Activated T-cell treated with anti-CD3 and anti-CD28 coated beads, Interleukin-2, amount 50 U/mL, for 1 hour (primary cell): ENCODE data around the gene ABCG8.
"Not testable (repeated sequence)": the region's sequence is repeated elsewhere in the genome, so short reads cannot be mapped to it uniquely, and the experiment has no call there.

ENCODE experiments used
- DNase-seq: peaks from one replicate; pipeline ENCODE4 v3.0.0-alpha.2; 2020

ABCG8 gene

DNA sequence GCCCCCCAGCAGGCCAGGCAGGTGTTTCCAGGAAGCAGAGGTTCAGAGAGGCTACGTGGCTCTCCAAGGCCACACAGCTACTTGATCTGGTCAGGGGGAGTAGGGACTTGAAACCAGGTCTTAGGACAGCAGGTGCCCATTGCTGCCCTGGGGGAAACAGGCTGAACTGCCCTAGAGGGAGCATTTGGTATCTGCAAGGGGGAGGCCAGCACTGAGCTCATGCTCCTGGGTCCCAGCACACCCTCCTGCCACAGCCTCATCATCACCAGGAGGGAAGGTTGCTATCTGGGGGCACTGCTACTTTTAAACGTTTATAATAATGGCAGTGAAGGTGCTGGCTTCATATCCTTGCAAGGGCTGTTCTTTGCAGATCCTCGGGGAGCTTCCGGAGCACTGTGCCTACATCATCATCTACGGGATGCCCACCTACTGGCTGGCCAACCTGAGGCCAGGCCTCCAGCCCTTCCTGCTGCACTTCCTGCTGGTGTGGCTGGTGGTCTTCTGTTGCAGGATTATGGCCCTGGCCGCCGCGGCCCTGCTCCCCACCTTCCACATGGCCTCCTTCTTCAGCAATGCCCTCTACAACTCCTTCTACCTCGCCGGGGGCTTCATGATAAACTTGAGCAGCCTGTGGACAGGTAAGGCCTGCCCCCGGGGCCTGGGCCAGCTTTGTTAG lies 36.1 kb downstream of the ABCG8 start:
- DNase-seq = no peak

DNA sequence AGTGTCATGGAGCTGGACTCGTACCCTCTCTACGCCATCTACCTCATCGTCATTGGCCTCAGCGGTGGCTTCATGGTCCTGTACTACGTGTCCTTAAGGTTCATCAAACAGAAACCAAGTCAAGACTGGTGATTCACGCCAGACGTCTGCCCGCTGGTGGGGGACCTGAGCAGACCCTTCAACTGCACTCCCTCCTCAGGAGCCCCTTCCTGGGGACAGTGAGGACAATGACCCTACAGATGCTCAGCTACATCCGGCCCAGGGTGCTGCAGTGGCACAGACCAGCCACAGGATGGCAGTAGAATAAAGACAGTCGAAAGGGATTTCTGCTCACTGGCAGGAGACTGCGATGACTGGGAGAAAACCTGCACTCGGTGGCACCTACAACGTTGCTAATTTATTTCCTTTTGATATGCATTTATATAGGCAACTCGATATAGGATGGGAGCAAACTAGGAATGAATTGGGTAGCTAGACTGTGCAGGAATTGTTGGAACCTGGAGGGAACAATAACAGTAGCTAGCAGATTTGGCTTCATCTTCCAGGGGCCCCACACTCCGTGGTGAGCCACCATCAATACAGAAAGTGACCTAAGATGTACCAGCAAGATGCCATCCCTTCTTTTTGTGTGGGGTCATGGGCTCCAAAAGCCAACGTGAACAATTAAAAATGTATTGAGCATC lies 39.2 kb downstream of the ABCG8 start:
- DNase-seq = peak; percentile 61

DNA sequence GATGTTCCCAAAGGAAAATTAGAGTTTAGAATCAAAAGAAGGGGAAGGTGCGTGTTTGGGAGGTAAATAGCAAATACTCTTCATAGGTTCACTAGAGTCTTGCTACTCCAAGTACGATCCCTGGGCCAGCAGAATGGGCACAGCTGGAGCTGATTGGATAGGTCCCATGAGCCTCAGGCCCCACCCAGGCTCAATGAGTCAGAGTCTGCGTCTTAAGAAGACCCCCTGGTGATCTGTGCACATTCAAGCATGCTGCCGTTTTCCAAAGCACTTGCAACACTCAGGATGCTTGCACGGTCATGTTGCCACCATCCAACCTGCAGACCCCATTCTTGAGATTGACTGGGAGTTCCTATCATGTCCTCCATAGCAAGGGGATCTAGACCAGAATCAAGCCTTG lies 40.5 kb downstream of the ABCG8 start:
- no peak for DNase-seq

DNA sequence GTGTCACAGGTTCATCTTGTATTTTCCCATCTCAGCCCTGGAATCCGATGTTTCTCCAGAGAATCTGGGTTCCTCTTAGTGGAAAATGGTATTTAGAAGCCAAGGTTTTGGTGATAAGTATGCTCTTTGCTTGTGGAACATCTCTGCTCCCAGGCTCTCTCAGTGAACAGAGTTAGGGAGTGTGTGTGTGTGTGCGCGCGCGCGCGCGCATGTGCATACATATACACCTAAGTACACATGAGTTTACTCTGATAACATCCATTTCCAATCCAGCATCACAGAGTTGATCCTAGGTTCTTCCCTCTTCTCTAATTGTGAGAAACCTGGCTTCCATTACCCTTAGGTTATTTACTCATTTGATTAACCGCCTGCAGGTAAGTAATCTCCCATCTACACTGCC lies 41.7 kb downstream of the ABCG8 start:
- DNase-seq = no peak

DNA sequence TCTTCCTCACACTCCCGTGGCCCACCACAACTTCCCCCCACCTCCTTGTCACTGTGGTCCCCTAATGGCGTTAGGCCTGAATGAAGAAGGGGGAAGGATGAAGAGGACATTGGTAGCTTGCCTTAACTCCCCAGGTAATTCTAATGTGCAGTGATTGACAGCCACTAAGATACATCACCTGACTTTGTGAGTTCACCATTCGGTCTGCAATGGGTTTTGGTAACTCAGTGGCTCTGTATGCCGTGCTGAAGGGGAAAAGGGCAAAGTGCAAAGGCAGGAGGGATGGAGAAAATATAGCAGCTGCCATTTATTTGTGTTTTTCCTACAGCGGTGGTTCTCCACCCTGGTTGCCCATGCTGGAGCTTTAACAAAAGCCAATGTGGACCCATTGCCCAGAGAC lies 42.2 kb downstream of the ABCG8 start:
- DNase-seq = no peak

DNA sequence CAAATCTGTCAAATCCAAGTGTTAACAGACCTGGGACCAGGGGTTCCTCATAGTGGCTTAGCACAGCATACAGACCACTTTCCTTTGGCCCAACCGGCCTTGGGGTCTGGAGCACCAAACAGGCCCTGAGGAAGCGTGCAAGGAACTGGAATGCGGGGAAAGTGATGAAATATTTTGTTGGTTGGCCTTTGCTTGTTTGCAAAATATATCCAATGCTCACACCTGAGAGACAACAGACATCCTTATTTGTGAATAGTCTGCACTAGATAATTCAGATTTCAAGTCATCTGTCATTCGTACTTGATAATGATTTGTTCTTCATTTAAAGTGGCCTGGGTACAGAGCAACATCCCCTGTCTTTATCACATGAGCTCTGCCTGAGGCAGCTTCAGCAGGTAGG lies 43.5 kb downstream of the ABCG8 start:
- no peak for DNase-seq

DNA sequence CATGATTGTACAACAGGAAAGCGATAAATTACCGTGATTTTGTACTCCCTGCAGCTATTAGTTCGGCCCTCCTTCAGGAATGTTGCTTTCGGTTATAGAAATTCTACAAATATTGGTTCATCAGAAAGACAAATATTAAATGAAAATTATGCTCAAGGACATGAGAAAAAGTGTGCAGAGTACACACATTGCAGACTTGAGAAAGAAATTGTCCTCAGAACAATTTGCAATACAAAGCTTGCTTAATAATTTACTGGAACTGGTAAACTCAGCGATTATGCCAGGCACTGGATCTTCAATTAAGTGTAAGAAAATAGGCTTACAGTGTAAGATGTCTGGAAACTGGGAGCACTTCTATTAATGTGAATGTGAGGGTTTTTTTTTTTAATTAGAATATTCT lies 45.9 kb downstream of the ABCG8 start:
- no peak for DNase-seq

DNA sequence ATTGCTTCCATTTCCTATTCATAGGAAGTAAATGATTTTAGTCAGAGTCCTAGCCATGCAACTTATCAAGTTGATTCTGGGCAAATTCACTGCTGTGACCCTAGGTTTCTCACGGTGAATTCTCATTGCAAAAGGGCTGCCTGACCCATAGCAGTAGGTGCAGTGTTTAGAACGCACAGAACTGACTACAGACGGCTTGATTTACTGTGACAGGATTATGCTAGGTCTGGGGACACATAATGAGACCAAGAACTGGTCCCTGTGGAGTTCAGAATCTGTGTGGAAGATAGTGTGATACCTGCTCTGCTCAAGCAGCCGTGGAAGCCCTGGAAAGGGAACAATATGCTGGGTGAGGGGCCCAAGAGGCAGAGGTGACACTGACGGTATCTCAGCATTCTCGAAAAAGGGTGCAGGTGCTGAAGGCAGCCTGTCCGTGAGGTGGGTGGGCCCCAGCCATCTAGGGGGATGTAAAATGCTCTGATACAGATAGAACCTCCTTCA lies 46.4 kb downstream of the ABCG8 start:
- DNase-seq = no peak

DNA sequence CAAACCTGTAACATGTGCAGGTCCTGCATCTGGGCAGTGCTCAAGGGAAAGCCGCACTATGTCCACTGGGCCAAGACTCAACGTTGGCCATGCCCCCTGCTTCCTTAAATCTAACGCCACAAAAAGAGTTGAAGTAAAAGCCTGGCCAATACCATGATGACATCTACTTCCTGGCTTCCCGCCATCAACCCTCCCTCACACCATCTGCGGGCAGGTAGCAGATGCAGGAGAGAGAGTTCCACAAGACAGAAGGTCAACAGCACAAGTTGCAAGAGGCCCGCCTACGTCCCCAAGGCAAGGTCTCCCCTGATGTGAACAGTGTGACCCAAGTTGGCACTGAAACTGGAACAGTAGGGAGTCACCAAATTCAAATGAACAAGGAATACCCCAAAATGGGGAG lies 48.4 kb downstream of the ABCG8 start:
- no peak for DNase-seq

DNA sequence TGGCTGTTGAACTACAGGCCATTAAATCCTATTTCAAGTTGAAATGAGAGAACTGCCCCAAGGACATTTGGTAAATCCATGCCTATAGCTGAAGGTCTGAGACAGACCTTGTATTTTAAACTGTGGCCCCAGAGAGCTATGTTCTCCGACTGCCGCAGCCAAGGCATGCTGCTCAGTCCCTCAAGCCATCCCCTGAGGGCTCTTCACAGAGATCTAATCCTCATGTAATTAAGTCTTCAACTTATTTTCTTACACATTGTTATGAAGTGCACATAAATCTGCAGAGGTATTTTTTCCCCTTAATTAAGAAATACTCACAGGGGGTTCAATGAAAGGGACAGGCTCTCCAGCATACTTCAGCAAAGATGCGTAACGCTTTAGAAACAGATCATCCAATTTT lies 50.6 kb downstream of the ABCG8 start:
- no peak for DNase-seq

DNA sequence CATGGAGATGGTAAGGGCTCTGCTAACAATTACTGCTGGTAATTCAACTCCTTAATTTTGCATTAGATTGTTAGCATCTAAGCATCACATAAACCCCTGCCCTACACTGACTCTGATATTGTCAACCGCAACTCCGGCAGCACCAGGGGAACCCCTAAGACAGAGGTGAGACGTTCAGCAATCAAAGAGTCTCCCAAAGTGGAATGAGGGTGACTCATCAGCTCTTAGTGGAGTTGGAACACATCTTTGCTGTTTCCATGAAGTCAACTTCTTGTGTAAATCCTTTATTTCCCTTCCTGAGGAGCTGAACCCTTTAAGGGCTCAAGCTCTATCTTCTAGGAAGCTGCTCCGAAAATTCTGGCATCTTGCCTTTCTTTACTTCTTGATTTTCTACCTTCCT lies 52.1 kb downstream of the ABCG8 start:
- no peak for DNase-seq

DNA sequence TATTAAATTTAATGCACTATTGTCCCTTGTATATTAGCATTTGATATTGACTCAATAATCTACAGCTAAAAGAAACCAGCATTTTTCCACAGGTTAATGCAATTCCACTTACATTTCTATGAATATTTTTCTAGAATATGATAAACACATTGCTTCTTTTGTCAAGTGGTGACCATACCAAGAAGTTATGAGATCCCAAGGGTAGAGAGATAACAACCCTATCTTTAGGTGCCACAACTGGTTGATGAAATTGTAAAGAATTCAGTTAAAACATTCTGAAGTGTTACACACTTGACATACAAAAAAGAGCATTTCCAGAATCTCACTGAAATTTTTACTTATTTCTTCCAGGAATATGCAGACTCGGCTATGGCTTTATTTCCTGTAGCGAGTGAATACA lies 56.0 kb downstream of the ABCG8 start:
- DNase-seq = no peak

DNA sequence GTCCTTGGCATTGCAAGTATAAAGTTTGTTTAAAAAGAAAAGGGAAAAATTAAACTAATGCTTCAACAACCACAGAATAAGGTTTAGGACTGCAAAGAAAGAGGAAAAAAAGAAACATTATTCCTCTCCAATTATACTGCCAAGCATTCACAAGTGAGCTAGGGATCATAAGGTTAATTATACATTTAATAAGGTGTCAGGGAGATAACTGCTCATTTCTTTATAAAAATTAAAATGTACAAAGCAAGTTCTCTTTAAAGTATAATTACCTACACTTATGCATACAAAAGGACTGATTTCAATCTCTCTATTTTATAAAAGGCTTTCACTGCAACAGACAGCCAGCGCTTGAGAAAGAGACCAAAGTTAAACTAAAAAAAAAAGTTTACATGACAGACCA lies 58.1 kb downstream of the ABCG8 start:
- DNase-seq = no peak

DNA sequence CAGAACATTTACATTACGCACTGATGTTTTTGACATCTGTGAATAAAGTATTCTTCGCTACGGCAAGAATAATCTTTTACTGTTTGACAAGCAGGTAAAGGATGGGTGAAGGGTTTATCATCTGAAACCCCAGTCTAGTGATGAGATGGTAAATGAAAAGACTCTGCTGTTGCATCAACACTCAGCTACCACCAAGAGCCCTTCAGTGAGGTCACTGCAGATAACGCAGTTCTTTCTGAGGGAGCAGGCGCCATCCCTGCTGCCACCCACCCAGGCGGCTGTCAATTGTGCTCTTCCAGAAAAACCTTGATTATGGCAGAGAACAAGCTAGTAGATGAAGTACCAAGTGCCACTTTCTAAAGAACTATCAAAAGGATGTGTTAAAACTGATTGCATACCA lies 58.7 kb downstream of the ABCG8 start:
- DNase-seq = no peak

DNA sequence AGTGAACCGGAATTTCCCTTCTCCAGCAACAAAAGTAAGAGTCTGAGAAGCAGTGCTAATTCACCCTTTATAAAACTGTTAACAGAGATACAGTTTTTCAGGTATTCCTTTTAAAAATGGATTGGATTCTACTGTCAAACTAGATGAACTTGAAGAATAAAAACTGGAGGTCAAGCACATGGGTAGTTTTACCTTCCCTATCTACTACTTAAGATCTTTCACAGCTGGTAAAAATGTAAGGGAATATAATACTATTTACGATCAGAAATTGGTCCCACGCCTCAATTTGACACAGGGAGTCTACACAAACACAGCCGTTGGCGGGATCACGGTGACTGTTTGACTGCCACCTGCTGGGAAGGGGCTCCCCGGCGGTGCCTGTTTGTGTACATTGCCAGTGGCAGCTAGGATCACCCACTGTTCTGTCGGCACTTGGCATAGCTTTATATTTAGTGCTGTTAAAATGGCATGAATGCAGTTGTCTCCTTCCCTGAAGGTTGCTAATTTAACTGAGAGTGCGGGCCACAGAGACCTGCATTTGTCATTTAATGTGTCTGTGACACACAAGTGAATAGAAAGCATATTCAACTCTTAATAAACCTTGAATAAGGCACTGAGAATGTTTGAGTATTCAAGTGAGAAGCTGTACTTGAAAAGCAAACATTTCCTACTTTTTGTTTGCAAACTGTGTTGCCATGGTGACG lies 59.5 kb downstream of the ABCG8 start:
- DNase-seq = no peak

DNA sequence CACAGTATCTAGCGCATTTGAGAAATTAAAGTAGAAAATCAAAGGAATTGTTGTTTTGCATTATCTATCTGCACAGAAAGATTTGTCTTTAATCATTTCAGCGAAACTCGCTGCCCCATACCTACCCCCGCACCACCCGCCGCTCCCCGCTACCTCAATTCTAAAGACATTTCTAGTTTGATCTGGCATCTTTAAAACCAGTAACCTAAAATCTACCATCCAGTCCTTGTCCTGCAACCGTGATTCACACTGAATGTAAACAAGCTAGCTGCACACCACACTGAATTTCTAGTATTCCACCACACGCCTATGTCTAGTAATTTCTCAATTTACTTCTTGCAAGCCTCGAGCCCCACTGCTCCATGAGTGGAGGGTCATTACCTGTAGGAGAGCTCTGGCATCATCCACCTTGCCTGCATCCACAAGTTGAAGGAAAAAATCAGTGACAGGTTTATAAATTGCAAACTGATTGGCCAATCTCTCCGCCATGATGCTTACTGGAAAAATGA lies 60.1 kb downstream of the ABCG8 start:
- no peak for DNase-seq

DNA sequence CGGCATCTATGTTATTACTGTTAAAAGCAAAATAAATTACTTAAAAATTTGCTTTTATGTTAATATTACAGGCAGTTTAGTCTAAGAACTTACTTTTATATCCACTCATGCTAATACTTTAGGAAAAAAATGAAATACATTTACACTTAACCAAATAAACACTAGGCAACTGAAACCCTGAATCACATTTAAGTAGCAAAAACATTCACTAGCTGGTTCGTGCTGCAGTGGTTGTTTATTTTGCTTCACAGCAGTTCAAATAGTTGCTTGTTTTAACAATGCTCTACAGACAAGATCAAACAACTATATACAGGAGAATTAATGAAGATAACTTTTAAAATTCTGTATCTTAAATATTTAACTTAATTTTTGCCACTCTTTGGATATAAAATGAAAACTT lies 60.8 kb downstream of the ABCG8 start:
- DNase-seq = no peak

DNA sequence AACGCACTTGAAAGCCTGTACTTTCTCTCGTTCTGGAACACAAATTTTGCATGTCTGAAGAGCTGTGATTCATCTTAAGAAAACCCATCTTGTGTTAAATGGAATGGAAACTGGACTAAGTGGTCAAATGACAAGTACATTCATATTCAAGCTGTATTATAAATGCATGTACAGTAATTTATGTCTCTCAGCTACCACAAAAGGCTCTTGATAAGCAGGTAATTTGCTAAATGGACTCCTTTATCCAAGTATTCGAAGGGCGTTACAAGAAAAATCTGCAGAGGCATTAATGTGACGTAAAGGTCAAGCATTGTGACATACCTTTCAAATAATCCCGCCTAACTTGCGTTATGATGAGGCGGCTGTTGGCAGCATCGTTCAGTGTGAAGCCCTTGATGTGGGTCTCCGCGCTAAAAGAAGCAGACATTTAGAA lies 66.6 kb downstream of the ABCG8 start:
- DNase-seq = no peak

DNA sequence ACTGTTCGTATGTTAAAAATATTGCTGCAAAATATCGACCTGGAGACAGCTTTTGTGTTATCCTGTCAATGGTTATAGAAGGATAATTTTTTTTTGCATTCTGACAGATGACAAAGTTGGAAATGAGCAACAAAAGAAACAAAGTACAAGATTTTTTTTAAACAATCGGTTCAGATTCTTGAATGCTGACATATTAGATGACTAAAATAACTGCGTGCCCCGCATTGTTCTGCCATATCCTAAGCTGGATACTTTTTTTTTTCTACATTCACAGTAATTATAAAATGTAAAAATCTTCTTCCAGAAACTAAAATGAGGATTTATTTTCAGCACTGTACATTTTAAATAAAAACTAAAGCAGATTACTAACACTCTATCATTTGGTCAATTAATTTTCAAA lies 67.1 kb downstream of the ABCG8 start:
- no peak for DNase-seq

DNA sequence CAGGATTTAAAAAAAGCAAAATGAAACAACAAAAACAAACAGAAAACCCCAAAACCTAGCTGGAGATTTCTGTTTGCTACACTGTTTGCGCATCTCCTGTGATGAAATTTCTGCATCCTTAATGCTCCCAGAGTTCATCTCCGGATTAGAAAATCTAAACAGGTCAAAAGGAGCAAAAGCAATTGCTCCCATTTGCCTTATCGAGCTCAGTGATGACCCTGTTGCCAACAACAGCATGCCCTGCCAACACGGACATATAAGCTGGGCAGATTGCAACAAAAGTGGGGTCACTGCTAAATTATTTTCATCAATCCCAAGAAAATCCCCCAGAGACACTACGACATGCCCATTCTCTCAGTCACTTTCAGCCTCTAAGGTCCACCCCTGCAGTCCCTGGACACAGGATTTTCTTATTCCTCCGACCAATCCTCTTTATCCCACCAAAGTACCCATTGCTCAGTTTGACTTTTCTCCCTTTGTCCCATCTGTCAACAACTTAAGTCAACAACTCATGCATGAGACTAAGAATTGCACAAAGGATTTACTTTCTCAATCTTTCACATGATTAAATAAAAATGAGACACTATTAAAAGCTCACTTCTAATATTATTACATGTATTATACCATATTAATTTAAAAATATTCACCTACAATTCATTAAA lies 67.8 kb downstream of the ABCG8 start:
- no peak for DNase-seq

DNA sequence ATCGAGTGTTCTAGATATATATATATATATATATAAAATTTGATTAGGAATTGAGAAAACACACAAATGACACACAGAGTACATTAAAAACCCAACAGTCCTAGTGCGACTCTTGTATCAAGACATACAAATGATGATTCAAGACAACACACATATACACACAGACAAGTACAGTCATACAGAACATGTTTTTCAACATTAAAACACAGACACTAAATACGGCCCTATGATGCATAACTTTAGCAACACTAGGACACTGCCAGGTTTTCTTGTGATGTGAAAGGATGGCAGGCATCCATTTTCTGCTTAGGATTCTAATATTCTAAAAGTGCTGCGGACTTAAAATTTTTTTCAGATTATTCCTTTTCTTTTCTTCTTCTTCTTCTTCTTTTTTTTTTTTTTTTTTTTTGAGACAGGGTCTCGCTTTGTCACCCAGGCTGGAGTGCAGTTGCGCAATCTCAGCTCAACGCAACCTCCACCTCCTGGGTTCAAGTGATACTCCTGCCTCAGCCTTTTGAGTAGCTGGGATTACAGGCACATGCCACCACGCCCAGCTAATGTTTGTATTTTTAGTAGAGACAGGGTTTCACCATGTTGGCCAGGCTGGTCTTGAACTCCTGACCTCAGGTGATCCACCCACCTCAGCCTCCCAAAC lies 72.5 kb downstream of the ABCG8 start:
- DNase-seq = not testable (repeated sequence)

DNA sequence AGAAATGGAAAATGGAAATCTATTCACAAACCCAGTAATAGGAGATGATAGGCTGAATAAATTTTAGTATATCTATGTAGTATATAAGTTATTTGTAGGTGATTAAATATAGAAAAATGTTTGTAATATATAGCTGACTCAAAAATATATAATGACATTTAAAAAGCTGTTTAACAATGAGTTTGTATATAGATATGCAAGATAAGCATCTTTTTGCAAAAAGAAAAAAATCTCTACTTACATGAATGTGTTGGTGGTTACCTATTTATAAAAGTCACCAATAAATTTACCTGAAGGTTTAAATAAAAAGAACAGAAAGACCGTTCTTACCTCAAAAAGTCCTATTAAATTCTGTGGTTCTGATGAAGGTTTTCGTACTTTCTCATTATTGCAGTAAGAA lies 85.7 kb downstream of the ABCG8 start:
- no peak for DNase-seq

DNA sequence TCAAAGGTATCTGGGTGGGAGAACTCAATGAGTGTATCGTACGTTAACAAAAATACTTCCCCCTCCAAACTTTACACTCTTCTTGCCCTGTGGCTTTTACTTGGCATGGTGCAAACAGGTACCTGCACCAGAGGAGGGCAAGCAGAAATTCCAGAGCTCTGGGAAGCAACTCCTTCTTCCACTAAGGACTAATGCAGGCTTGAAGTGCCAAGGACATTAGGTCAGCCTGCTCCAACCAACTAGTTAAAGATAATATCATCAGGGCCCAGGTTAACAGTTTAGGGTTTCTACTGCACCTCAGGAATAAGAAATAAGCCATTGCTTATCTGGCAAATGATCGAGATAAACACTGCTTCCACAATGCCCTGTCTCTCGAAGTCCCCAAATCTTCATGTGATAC lies 86.7 kb downstream of the ABCG8 start:
- no peak for DNase-seq
